ENCODE measurements around the gene RLBP1.

RLBP1 gene

DNA sequence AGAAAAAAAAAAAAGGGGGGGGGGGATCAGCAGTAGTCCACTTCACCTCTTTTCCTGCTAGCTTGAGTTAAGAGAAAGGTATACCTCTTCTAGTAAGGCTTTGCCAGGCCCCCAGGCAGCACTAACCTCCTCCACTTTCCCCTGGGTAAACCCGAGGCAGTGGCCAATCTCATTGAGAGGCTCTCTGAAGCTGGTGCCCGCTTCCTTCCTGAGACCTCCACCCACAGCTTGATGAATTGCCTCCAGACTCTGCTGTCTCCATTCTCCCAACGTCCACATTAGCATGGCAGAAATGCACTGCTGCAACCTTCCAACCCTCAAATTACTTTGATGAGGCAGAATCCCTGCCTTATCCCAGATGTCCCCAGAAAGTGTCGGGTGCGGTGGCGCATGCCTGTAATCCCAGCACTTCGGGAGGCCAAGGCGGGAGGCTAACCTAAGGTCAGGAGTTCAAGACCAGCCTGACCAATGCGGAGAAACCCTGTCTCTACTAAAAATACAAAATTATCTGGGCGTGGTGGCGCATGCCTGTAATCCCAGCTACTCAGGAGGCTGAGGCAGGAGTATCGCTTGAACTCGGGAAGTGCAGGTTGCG, 15.3 kb downstream of the RLBP1 start:
- peak in 1 of 5 experiments; percentile 44 for DNase-seq

- DNase-seq, result peak in 1 of 5 experiments; percentile 94
These were observed 17.6 kb downstream of the RLBP1 start for GRCh38 chr15:89203705-89204273.

GRCh38 chr15:89201465-89202005, 19.8 kb downstream of the RLBP1 start:
- no peak for DNase-seq

DNA sequence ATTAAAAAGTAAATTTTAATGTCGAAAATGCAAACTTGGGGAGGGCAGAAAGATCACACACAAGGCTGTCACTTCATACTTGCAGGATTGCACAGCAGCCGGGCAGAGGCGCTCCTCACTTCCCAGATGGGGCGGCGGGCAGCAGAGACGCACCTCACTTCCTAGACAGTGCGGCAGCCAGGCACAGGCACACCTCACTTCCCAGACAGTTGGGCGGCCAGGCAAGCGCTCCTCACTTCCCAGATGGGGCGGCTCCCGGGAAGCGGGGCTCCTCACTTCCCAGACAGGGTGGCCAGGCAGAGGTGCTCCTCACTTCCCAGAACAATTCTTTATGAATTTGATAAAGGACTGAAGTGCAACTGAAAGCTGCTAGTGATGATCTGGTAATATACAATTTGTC, 21.2 kb downstream of the RLBP1 start:
- no peak for DNase-seq

GRCh38 chr15:89199746-89200145, 21.6 kb downstream of the RLBP1 start:
- DNase-seq, result no peak

- peak in 1 of 5 experiments; percentile 32 for DNase-seq
These were observed 22.4 kb downstream of the RLBP1 start for GRCh38 chr15:89198934-89199333.

GRCh38 chr15:89198196-89198595, 23.2 kb downstream of the RLBP1 start:
- DNase-seq, result peak in 1 of 5 experiments; percentile 35

DNA sequence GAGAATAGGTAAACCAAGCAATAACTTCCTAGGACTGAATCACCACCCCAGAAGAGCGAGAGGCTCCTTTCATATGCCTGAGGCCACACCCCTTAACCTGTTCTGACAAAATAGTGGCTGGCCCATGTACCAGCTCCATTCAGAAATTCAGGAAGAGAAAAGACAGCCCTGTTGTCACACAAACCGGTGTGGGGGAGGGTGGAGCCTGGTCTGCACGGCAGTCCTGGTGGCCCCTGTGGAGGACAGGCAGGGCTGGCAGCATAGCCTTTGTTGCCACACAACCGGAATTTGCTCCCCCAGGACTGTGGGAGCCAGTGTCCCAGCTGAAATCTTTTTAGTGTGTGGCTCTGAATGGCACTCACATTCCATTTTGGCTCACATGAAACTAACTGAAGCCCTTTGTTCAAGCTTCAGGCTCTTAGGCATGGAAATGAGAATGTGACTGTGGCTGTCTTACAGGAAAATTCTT, 23.8 kb downstream of the RLBP1 start:
- DNase-seq, result peak in 1 of 5 experiments; percentile 82

GRCh38 chr15:89196994-89197393, 24.4 kb downstream of the RLBP1 start:
- DNase-seq, result peak in 2 of 5 experiments; percentile 51 to 94

- no peak for DNase-seq
These were observed 25.1 kb downstream of the RLBP1 start for GRCh38 chr15:89196241-89196640.

GRCh38 chr15:89195836-89196235, 25.5 kb downstream of the RLBP1 start:
- no peak for DNase-seq

GRCh38 chr15:89194608-89195007, 26.8 kb downstream of the RLBP1 start:
- DNase-seq, result no peak

GRCh38 chr15:89192766-89193165, 28.6 kb downstream of the RLBP1 start:
- no peak for DNase-seq

GRCh38 chr15:89192136-89192535, 29.2 kb downstream of the RLBP1 start:
- peak in 1 of 5 experiments; percentile 66 for DNase-seq

GRCh38 chr15:89187986-89188514, 33.3 kb downstream of the RLBP1 start:
- no peak for DNase-seq

- DNase-seq, result no peak
These were observed 33.9 kb downstream of the RLBP1 start for GRCh38 chr15:89187301-89187985.

GRCh38 chr15:89186803-89187202, 34.6 kb downstream of the RLBP1 start:
- no peak for DNase-seq

GRCh38 chr15:89184886-89185526, 36.4 kb downstream of the RLBP1 start:
- DNase-seq, result no peak

GRCh38 chr15:89184357-89184756, 37.0 kb downstream of the RLBP1 start:
- no peak for DNase-seq

DNA sequence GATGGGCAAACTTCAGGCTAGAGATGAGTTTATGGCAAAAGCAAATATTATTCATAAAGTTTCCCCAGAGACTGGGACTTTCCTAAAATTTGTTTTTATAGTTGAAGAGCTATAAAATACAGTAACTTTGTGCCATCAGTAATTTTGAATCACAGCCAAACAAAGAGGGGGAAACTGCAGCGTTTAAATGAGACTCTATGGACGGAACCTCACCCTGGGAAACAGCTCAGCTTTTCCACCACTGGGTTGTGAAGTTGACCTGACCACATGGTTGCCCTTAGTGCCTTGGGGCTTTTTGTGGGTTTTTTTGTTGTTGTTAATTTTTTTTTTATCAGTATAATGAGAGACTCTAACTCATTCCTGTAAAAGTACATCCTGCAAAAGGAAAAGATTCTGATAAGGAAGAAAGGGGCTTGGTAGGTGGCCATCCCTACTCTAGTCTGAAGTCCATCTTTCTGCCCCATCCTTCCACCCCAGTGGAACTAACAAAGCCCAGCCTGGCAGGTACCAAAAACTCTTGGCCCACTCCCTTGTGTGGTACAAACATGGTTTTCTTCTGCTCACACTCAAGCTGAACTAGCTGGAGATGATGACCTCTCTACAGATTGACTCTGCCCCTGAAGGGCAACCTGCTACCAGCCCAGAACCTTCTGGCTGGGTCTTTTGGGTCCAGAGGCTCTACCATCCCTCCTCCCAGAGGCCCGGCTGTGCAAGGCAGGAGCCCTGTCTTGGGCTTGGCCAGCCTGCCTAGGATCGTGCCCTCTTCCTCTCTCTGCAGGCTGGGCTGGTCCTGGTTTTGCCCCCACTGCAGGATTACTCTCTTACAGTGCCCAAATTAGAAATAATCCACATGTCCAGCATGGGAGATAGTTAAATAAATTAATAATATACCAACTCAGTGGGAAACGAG, 41.2 kb downstream of the RLBP1 start:
- peak in 1 of 5 experiments; percentile 50 for DNase-seq

- no peak for DNase-seq
These were observed 42.9 kb downstream of the RLBP1 start for GRCh38 chr15:89178307-89178977.
